ENCODE data around the gene RBBP8NL. TPM values are rescaled to one million over a fixed set of nuclear protein-coding genes. Genes with fewer than 3 reads are reported as not detected.

RBBP8NL gene
- total and polyA plus RNA-seq, 2 donors (not counting 3 experiments of a cell fraction or from before 2014, with no cell fraction given) = not detected

GRCh38 chr20:62473717-62474603 is 46.6 kb upstream of the RBBP8NL start:
- H3K9me1 ChIP-seq (replicated peaks; ENCODE audit: control insufficient read depth, extremely low read depth, insufficient read depth, low read length) = no peaks in the 10 kb centered on the region
- H3K27ac ChIP-seq (ENCODE audit: insufficient read depth, low read depth, low read length) = no peak overlapping the region
- H3K36me3 ChIP-seq (ENCODE audit: control insufficient read depth in 2 of 2, extremely low read depth in 1 of 2, insufficient read depth in 2 of 2, low read length in 2 of 2) = no peaks in the 10 kb centered on the region
- CTCF ChIA-PET = no interaction called here
- peak; percentile 11 for TF ChIP-seq EZH2 (IDR thresholded peaks at IDR 0.05; ENCODE audit: borderline replicate concordance, low read depth, low read length, severe bottlenecking)
- no peak for TF ChIP-seq GATA2 (IDR thresholded peaks at IDR 0.05; ENCODE audit: insufficient read depth, insufficient read length, low read depth, low read length)
- no peaks in the 10 kb centered on the region for H4K20me1 ChIP-seq (replicated peaks; ENCODE audit: control insufficient read depth, extremely low read depth, insufficient read depth, low read length)
- no peak for FAIRE-seq
- POLR2A ChIA-PET = no interaction called here
- no peak for DNase-seq (ENCODE audit: low read depth, low spot score)
- peaks cover 35 to 46% of the 10 kb centered on the region in 2 experiments for H3K27me3 ChIP-seq (ENCODE audit: control insufficient read depth in 2 of 2, insufficient read depth in 2 of 2, low read length in 2 of 2)
- intact Hi-C loops (cut with micrococcal nuclease) (no loop called here), dilution Hi-C loops (cut with MboI; ENCODE audit: extremely low pct_ligation_motif_present, low sequenced_read_pairs) (no loop called here)
- no TSS peak for BruUV-seq (replicated peaks)
- no peak overlapping the region for H3K4me2 ChIP-seq (ENCODE audit: insufficient read depth, low read length)
- H3K4me1 ChIP-seq (ENCODE audit: control insufficient read depth, extremely low read depth, insufficient read depth, low read length) = no peaks in the 10 kb centered on the region
- no peak overlapping the region for H3K4me3 ChIP-seq (replicated peaks in 1 of 3; ENCODE audit: insufficient read depth in 1 of 3, low read depth in 1 of 3, low read length in 3 of 3)
- no peak overlapping the region for H2AFZ ChIP-seq (ENCODE audit: low read depth, low read length)
- no peaks in the 10 kb centered on the region for H3K79me2 ChIP-seq (ENCODE audit: control insufficient read depth, insufficient read depth, low read length)
- H3K9ac ChIP-seq (replicated peaks; ENCODE audit: extremely low read depth, insufficient read depth, low read length) = no peak overlapping the region
- no peaks in the 10 kb centered on the region for H3K9me3 ChIP-seq (replicated peaks; ENCODE audit: control insufficient read depth, insufficient read depth, low read length)

- Histone ChIP-seq H3K9me1 (replicated peaks; ENCODE audit: control insufficient read depth, extremely low read depth, insufficient read depth, low read length) (no peaks in the 10 kb centered on the region), H3K27me3 (ENCODE audit: control insufficient read depth in 2 of 2, insufficient read depth in 2 of 2, low read length in 2 of 2) (peaks cover 30 to 40% of the 10 kb centered on the region in 2 experiments), H2AFZ (ENCODE audit: low read depth, low read length) (no peak overlapping the region), H3K36me3 (ENCODE audit: control insufficient read depth in 2 of 2, extremely low read depth in 1 of 2, insufficient read depth in 2 of 2, low read length in 2 of 2) (no peaks in the 10 kb centered on the region), H3K4me3 (replicated peaks in 1 of 3; ENCODE audit: insufficient read depth in 1 of 3, low read depth in 1 of 3, low read length in 3 of 3) (no peak overlapping the region), H3K79me2 (ENCODE audit: control insufficient read depth, insufficient read depth, low read length) (no peaks in the 10 kb centered on the region), H3K27ac (ENCODE audit: insufficient read depth, low read depth, low read length) (no peak overlapping the region), H3K4me1 (ENCODE audit: control insufficient read depth, extremely low read depth, insufficient read depth, low read length) (no peaks in the 10 kb centered on the region), H4K20me1 (replicated peaks; ENCODE audit: control insufficient read depth, extremely low read depth, insufficient read depth, low read length) (no peaks in the 10 kb centered on the region), H3K4me2 (ENCODE audit: insufficient read depth, low read length) (no peak overlapping the region), H3K9ac (replicated peaks; ENCODE audit: extremely low read depth, insufficient read depth, low read length) (no peak overlapping the region), H3K9me3 (replicated peaks; ENCODE audit: control insufficient read depth, insufficient read depth, low read length) (no peaks in the 10 kb centered on the region)
- TF ChIP-seq MAX (IDR thresholded peaks at IDR 0.05; ENCODE audit: insufficient read depth, insufficient read length) (no peak), GATA2 (IDR thresholded peaks at IDR 0.05; ENCODE audit: insufficient read depth, insufficient read length, low read depth, low read length) (no peak), JUN (IDR thresholded peaks at IDR 0.05; ENCODE audit: borderline replicate concordance, insufficient read depth, insufficient read length, low read depth) (no peak), MYC (IDR thresholded peaks at IDR 0.05; ENCODE audit: low read depth, low read length) (no peak), EZH2 (IDR thresholded peaks at IDR 0.05; ENCODE audit: borderline replicate concordance, low read depth, low read length, severe bottlenecking) (no peak), CTCF (IDR thresholded peaks at IDR 0.05; ENCODE audit: extremely low read depth in 1 of 2, insufficient read depth in 1 of 2, low read depth in 1 of 2, low read length in 2 of 2) (no peak), POLR2A (IDR thresholded peaks at IDR 0.05; ENCODE audit: low read depth, low read length) (no peak), FOS (IDR thresholded peaks at IDR 0.05; ENCODE audit: borderline replicate concordance, insufficient read depth, low read length) (no peak), POLR2AphosphoS5 (IDR thresholded peaks at IDR 0.05; ENCODE audit: insufficient read depth, low read depth, low read length) (no peak)
- DNase-seq (ENCODE audit: low read depth, low spot score) = no peak
- ChIA-PET CTCF (no interaction called here), POLR2A (no interaction called here)
- FAIRE-seq = no peak
- dilution Hi-C loops (cut with MboI; ENCODE audit: extremely low pct_ligation_motif_present, low sequenced_read_pairs) = no loop called here
- BruUV-seq (replicated peaks) = no TSS peak
- intact Hi-C loops (cut with micrococcal nuclease) = no loop called here
These were observed 45.7 kb upstream of the RBBP8NL start for GRCh38 chr20:62472941-62473585.
